Measurements from ENCODE around the gene PLEKHA6. TPM values are rescaled to one million over a fixed set of nuclear protein-coding genes. Genes with fewer than 3 reads are reported as not detected.
A peak's percentile ranks its signal among the peaks of the same experiment; 100 is the strongest.

PLEKHA6 gene
- total and polyA plus RNA-seq, 2 of the 8 experiments (the other 6 are each of a cell fraction or from before 2014, with no cell fraction given) = 4.8 to 20.2 TPM

DNA sequence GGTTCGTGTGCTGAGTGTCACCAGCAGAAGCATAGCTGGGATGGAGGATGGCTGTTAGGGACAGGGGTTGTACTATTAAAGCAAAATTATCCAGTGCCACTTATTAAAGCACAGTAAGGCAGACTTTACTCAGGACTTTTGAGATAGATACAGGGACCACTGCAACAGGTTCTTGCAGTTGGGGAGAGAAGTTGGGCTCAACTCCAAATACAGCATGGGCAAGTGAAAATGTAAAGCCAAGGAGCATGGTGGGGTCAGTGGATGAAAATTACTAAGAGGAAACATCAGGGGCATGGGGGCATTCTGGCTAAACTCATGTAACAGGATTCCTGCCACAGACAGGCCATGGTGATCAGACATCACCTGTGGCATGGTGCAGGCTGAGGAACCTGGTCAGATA is 178.6 kb downstream of the PLEKHA6 start:
- Histone ChIP-seq H3K4me3 (ENCODE audit: extremely low read depth in 1 of 4, insufficient read depth in 2 of 4, low read depth in 3 of 4, low read length in 4 of 4) (no peak overlapping the region), H3K79me1 (ENCODE audit: low read depth, low read length) (no peaks in the 10 kb centered on the region), H2BK20ac (ENCODE audit: low read length) (no peak overlapping the region), H3K4ac (replicated peaks; ENCODE audit: insufficient read length, low read depth, low read length) (no peak overlapping the region), H3K9ac (replicated peaks in 1 of 4; ENCODE audit: extremely low read depth in 1 of 4, low read depth in 3 of 4, low read length in 3 of 4) (no peak overlapping the region), H3K56ac (replicated peaks; ENCODE audit: insufficient read length, low read depth, low read length) (no peak overlapping the region), H2AK5ac (ENCODE audit: low read depth, low read length) (no peak overlapping the region), H4K91ac (replicated peaks; ENCODE audit: insufficient read length, low read length) (no peak overlapping the region), H4K5ac (ENCODE audit: insufficient read length, low read depth, low read length) (no peak overlapping the region), H3K4me2 (ENCODE audit: insufficient read depth in 1 of 2, low read depth in 2 of 2, low read length in 2 of 2) (no peak overlapping the region), H3K36me3 (ENCODE audit: control insufficient read depth in 2 of 4, insufficient read depth in 4 of 4, low read length in 3 of 4) (no peaks in the 10 kb centered on the region), H3K9me3 (ENCODE audit: insufficient read depth in 2 of 2, low read depth in 1 of 2, low read length in 1 of 2) (no peaks in the 10 kb centered on the region), H3K23ac (ENCODE audit: insufficient read length) (no peak overlapping the region), H3K23me2 (ENCODE audit: low read depth, low read length) (no peaks in the 10 kb centered on the region), H2BK120ac (replicated peaks; ENCODE audit: low read depth, low read length) (no peak overlapping the region), H2BK5ac (ENCODE audit: low read depth, low read length) (no peak overlapping the region), H3K27ac (ENCODE audit: low read depth, low read length) (no peak overlapping the region), H3K27me3 (replicated peaks in 1 of 4; ENCODE audit: control insufficient read depth in 3 of 4, extremely low read depth in 1 of 4, insufficient read depth in 3 of 4, low read length in 3 of 4) (0 out of 7 replicates have a peak, but pooled peaks cover 0 to 2% (median 0%) of the 10 kb centered on the region in 4 experiments), H3K14ac (ENCODE audit: insufficient read length) (no peak overlapping the region), H2AFZ (ENCODE audit: low read length) (no peak overlapping the region), H3K18ac (ENCODE audit: extremely low read depth, low read length) (no peak overlapping the region), H4K8ac (ENCODE audit: extremely low read depth, insufficient read depth, low read length) (no peak overlapping the region), H2BK15ac (ENCODE audit: low read length) (peak overlapping the region; percentile 65; the same call in 1 of the 2 replicates), H2BK12ac (ENCODE audit: low read depth, low read length) (no peak overlapping the region), H3K79me2 (ENCODE audit: control insufficient read depth in 1 of 2, insufficient read depth in 2 of 2, low read length in 2 of 2) (no peaks in the 10 kb centered on the region), H4K20me1 (replicated peaks in 1 of 2; ENCODE audit: control insufficient read depth in 1 of 2, insufficient read depth in 2 of 2, low read length in 2 of 2) (no peaks in the 10 kb centered on the region), H3K4me1 (replicated peaks in 1 of 4; ENCODE audit: control insufficient read depth in 3 of 4, insufficient read depth in 4 of 4, low read length in 3 of 4) (no peaks in the 10 kb centered on the region)
- 86% methylated on average over 1 of the region's 1 CpG; no CpG with 5 or more reads in 1 of the 2 experiments for WGBS, 2 experiments (ENCODE audit: extremely low coverage in 1 of 2, insufficient coverage in 1 of 2, insufficient read length in 1 of 2, insufficient replicate concordance in 2 of 2, low coverage in 1 of 2, low lambda C conversion rate in 2 of 2, missing lambda C conversion rate in 1 of 2)
- CTCF ChIA-PET (ENCODE audit: partially characterized antibody) = interaction anchor here (1.2 to 10.6 kb wide), 6 partner anchors 7 to 182 kb away, joined by 3 to 106 read pairs (median 18); no protein-coding TSS in a partner anchor
- POLR2A ChIA-PET (ENCODE audit: partially characterized antibody) = interaction anchor here (1.3 kb wide), 1 partner anchor 9 kb away, joined by 4 read pairs; no protein-coding TSS in a partner anchor
- DNase-seq (ENCODE audit: low read depth in 1 of 2, low spot score in 2 of 2) (no peak), FAIRE-seq (no peak)
- TF ChIP-seq KDM4A (IDR thresholded peaks at IDR 0.05; ENCODE audit: low read depth, low read length, severe bottlenecking) (no peak), BACH1 (IDR thresholded peaks at IDR 0.05; ENCODE audit: low read length) (no peak), CBX5 (IDR thresholded peaks at IDR 0.05; ENCODE audit: low read depth, low read length) (no peak), FOSL1 (IDR thresholded peaks at IDR 0.05; ENCODE audit: insufficient read depth, low read depth, low read length) (no peak)
